Measurements from ENCODE around the gene CACFD1.

The CACFD1 gene

GRCh38 chr9:133471551-133472276 is 11.9 kb downstream of the CACFD1 start:
- Histone ChIP-seq H3K4me3 (ENCODE audit: insufficient read depth, low read depth, low read length, poor library complexity, severe bottlenecking) (no peak overlapping the region), H3K27ac (ENCODE audit: insufficient read depth, low read length, poor library complexity, severe bottlenecking) (no peak overlapping the region), H3K9me3 (ENCODE audit: control insufficient read depth, low read length) (no peaks in the 10 kb centered on the region), H3K36me3 (ENCODE audit: control insufficient read depth, insufficient read depth, low read length) (no peaks in the 10 kb centered on the region), H3K4me1 (ENCODE audit: control insufficient read depth, insufficient read depth, low read length, poor library complexity, severe bottlenecking) (no peaks in the 10 kb centered on the region), H3K27me3 (replicated peaks; ENCODE audit: control insufficient read depth, insufficient read depth, low read length, poor library complexity, severe bottlenecking) (no peaks in the 10 kb centered on the region)
- DNase-seq, result no peak

- Histone ChIP-seq H3K4me3 (ENCODE audit: insufficient read depth, low read depth, low read length, poor library complexity, severe bottlenecking) (no peak overlapping the region), H3K27ac (ENCODE audit: insufficient read depth, low read length, poor library complexity, severe bottlenecking) (no peak overlapping the region), H3K27me3 (replicated peaks; ENCODE audit: control insufficient read depth, insufficient read depth, low read length, poor library complexity, severe bottlenecking) (no peaks in the 10 kb centered on the region), H3K4me1 (ENCODE audit: control insufficient read depth, insufficient read depth, low read length, poor library complexity, severe bottlenecking) (no peaks in the 10 kb centered on the region), H3K9me3 (ENCODE audit: control insufficient read depth, low read length) (no peaks in the 10 kb centered on the region), H3K36me3 (ENCODE audit: control insufficient read depth, insufficient read depth, low read length) (no peaks in the 10 kb centered on the region)
- DNase-seq, result no peak
Measured at GRCh38 chr9:133472277-133472645, 12.5 kb downstream of the CACFD1 start.

GRCh38 chr9:133472753-133473378 is 13.1 kb downstream of the CACFD1 start:
- DNase-seq, result no peak
- Histone ChIP-seq H3K4me1 (ENCODE audit: control insufficient read depth, insufficient read depth, low read length, poor library complexity, severe bottlenecking) (no peaks in the 10 kb centered on the region), H3K9me3 (ENCODE audit: control insufficient read depth, low read length) (no peaks in the 10 kb centered on the region), H3K27me3 (replicated peaks; ENCODE audit: control insufficient read depth, insufficient read depth, low read length, poor library complexity, severe bottlenecking) (no peaks in the 10 kb centered on the region), H3K4me3 (ENCODE audit: insufficient read depth, low read depth, low read length, poor library complexity, severe bottlenecking) (no peak overlapping the region), H3K36me3 (ENCODE audit: control insufficient read depth, insufficient read depth, low read length) (no peaks in the 10 kb centered on the region), H3K27ac (ENCODE audit: insufficient read depth, low read length, poor library complexity, severe bottlenecking) (no peak overlapping the region)

- Histone ChIP-seq H3K4me1 (ENCODE audit: control insufficient read depth, insufficient read depth, low read length, poor library complexity, severe bottlenecking) (peaks cover 5% of the 10 kb centered on the region), H3K4me3 (ENCODE audit: insufficient read depth, low read depth, low read length, poor library complexity, severe bottlenecking) (no peak overlapping the region), H3K27ac (ENCODE audit: insufficient read depth, low read length, poor library complexity, severe bottlenecking) (no peak overlapping the region), H3K9me3 (ENCODE audit: control insufficient read depth, low read length) (no peaks in the 10 kb centered on the region), H3K27me3 (replicated peaks; ENCODE audit: control insufficient read depth, insufficient read depth, low read length, poor library complexity, severe bottlenecking) (no peaks in the 10 kb centered on the region), H3K36me3 (ENCODE audit: control insufficient read depth, insufficient read depth, low read length) (no peaks in the 10 kb centered on the region)
- DNase-seq, result no peak
Measured at GRCh38 chr9:133473743-133474142, 14.0 kb downstream of the CACFD1 start.

- peaks cover 8% of the 10 kb centered on the region for H3K4me1 ChIP-seq (ENCODE audit: control insufficient read depth, insufficient read depth, low read length, poor library complexity, severe bottlenecking)
- no peaks in the 10 kb centered on the region for H3K36me3 ChIP-seq (ENCODE audit: control insufficient read depth, insufficient read depth, low read length)
Measured at GRCh38 chr9:133474215-133474614, 14.4 kb downstream of the CACFD1 start.

GRCh38 chr9:133474853-133475252 is 15.1 kb downstream of the CACFD1 start:
- Histone ChIP-seq H3K27me3 (replicated peaks; ENCODE audit: control insufficient read depth, insufficient read depth, low read length, poor library complexity, severe bottlenecking) (no peaks in the 10 kb centered on the region), H3K4me3 (ENCODE audit: insufficient read depth, low read depth, low read length, poor library complexity, severe bottlenecking) (no peak overlapping the region), H3K4me1 (ENCODE audit: control insufficient read depth, insufficient read depth, low read length, poor library complexity, severe bottlenecking) (peaks cover 14% of the 10 kb centered on the region), H3K9me3 (ENCODE audit: control insufficient read depth, low read length) (no peaks in the 10 kb centered on the region), H3K36me3 (ENCODE audit: control insufficient read depth, insufficient read depth, low read length) (no peaks in the 10 kb centered on the region), H3K27ac (ENCODE audit: insufficient read depth, low read length, poor library complexity, severe bottlenecking) (no peak overlapping the region)
- no peak for DNase-seq

More at GRCh38 chr9:133474215-133474614, 14.4 kb downstream of the CACFD1 start:
- Histone ChIP-seq H3K4me3 (ENCODE audit: insufficient read depth, low read depth, low read length, poor library complexity, severe bottlenecking) (no peak overlapping the region), H3K9me3 (ENCODE audit: control insufficient read depth, low read length) (no peaks in the 10 kb centered on the region), H3K27ac (ENCODE audit: insufficient read depth, low read length, poor library complexity, severe bottlenecking) (no peak overlapping the region), H3K27me3 (replicated peaks; ENCODE audit: control insufficient read depth, insufficient read depth, low read length, poor library complexity, severe bottlenecking) (no peaks in the 10 kb centered on the region)
- DNase-seq, result no peak

GRCh38 chr9:133475292-133476012 is 15.7 kb downstream of the CACFD1 start:
- no peak for DNase-seq
- no peak overlapping the region for H3K27ac ChIP-seq (ENCODE audit: insufficient read depth, low read length, poor library complexity, severe bottlenecking)
- H3K36me3 ChIP-seq (ENCODE audit: control insufficient read depth, insufficient read depth, low read length), result no peaks in the 10 kb centered on the region
- H3K4me3 ChIP-seq (ENCODE audit: insufficient read depth, low read depth, low read length, poor library complexity, severe bottlenecking), result no peak overlapping the region
- no peaks in the 10 kb centered on the region for H3K27me3 ChIP-seq (replicated peaks; ENCODE audit: control insufficient read depth, insufficient read depth, low read length, poor library complexity, severe bottlenecking)
- peaks cover 14% of the 10 kb centered on the region for H3K4me1 ChIP-seq (ENCODE audit: control insufficient read depth, insufficient read depth, low read length, poor library complexity, severe bottlenecking)
- no peaks in the 10 kb centered on the region for H3K9me3 ChIP-seq (ENCODE audit: control insufficient read depth, low read length)

- H3K27ac ChIP-seq (ENCODE audit: insufficient read depth, low read length, poor library complexity, severe bottlenecking), result no peak overlapping the region
- no peaks in the 10 kb centered on the region for H3K27me3 ChIP-seq (replicated peaks; ENCODE audit: control insufficient read depth, insufficient read depth, low read length, poor library complexity, severe bottlenecking)
- H3K36me3 ChIP-seq (ENCODE audit: control insufficient read depth, insufficient read depth, low read length), result no peaks in the 10 kb centered on the region
- no peaks in the 10 kb centered on the region for H3K9me3 ChIP-seq (ENCODE audit: control insufficient read depth, low read length)
- H3K4me1 ChIP-seq (ENCODE audit: control insufficient read depth, insufficient read depth, low read length, poor library complexity, severe bottlenecking), result peaks cover 14% of the 10 kb centered on the region
- no peak for DNase-seq
- no peak overlapping the region for H3K4me3 ChIP-seq (ENCODE audit: insufficient read depth, low read depth, low read length, poor library complexity, severe bottlenecking)
Measured at GRCh38 chr9:133476036-133476931, 16.5 kb downstream of the CACFD1 start.

- Histone ChIP-seq H3K4me3 (ENCODE audit: insufficient read depth, low read depth, low read length, poor library complexity, severe bottlenecking) (no peak overlapping the region), H3K4me1 (ENCODE audit: control insufficient read depth, insufficient read depth, low read length, poor library complexity, severe bottlenecking) (peaks cover 14% of the 10 kb centered on the region), H3K27ac (ENCODE audit: insufficient read depth, low read length, poor library complexity, severe bottlenecking) (no peak overlapping the region), H3K9me3 (ENCODE audit: control insufficient read depth, low read length) (no peaks in the 10 kb centered on the region), H3K27me3 (replicated peaks; ENCODE audit: control insufficient read depth, insufficient read depth, low read length, poor library complexity, severe bottlenecking) (no peaks in the 10 kb centered on the region), H3K36me3 (ENCODE audit: control insufficient read depth, insufficient read depth, low read length) (no peaks in the 10 kb centered on the region)
- no peak for DNase-seq
Measured at GRCh38 chr9:133476941-133477340, 17.2 kb downstream of the CACFD1 start.

All from effector memory CD4-positive, alpha-beta T cell (primary cell).